Neuronal stem cell (in vitro differentiated cells): ENCODE results near the gene CHAF1A. TPM values are rescaled to one million over a fixed set of nuclear protein-coding genes. Genes with fewer than 3 reads are reported as not detected.

Source experiments
- small RNA-seq: library from polyadenylated mRNA; stranded (forward); fragments of <200 nt; extraction: miRNeasy Mini kit (QIAGEN cat#:217004); gene quantifications from one replicate; pipeline ENCODE3, GENCODE V24; 2013; ENCODE audit not compliant: insufficient read depth

The CHAF1A gene

Small RNA genes lying within 50 kb of the gene (small RNA-seq; reads per million reads assigned to genes)
- not detected for gene MIR4746
